HL-60 (cell line): ENCODE data around the gene SPCS2.

ENCODE experiments used
- DNase-seq, 2 experiments: peaks; one replicate each; pipeline ENCODE4 v3.0.0-alpha.2; 2010 to 2020; ENCODE audit warnings: low read depth in 1 of 2, low spot score in 1 of 2
- H3K27ac ChIP-seq: fragments of 250-450 bp; sonication (Bioruptor Pico); replicated peaks from 2 replicates; pipeline ENCODE4 v1.5.1; 2020; ENCODE audit warnings: mild to moderate bottlenecking, moderate library complexity
- H3K27me3 ChIP-seq: fragments of 250-450 bp; sonication (Bioruptor Pico); 2 replicates; pipeline ENCODE4 v1.5.1; 2021; ENCODE audit warnings: mild to moderate bottlenecking, moderate library complexity; ENCODE audit not compliant: insufficient read depth, poor library complexity, severe bottlenecking
- H3K4me3 ChIP-seq: replicated peaks from 2 replicates; pipeline ENCODE4 v1.5.1; 2011; ENCODE audit warnings: mild to moderate bottlenecking, control low read depth, low read length; ENCODE audit not compliant: insufficient read depth
- CTCF ChIP-seq: IDR thresholded peaks from one replicate; pipeline ENCODE4 v1.5.1; 2011; ENCODE audit warnings: low read length, control low read depth, inconsistent platforms; ENCODE audit not compliant: insufficient read depth
- GABPA ChIP-seq: IDR thresholded peaks from 2 replicates; pipeline ENCODE4 v1.6.1; 2012; ENCODE audit warnings: low read depth
- POLR2AphosphoS5 ChIP-seq: IDR thresholded peaks from 2 replicates; pipeline ENCODE4 v1.6.1; 2012; ENCODE audit warnings: low read depth
- REST ChIP-seq: IDR thresholded peaks from 2 replicates; pipeline ENCODE4 v1.6.1; 2012; ENCODE audit warnings: low read depth; ENCODE audit not compliant: insufficient replicate concordance
- SPI1 ChIP-seq: IDR thresholded peaks from 2 replicates; pipeline ENCODE4 v1.6.1; 2012; ENCODE audit warnings: low read depth, mild to moderate bottlenecking, borderline replicate concordance

The SPCS2 gene

GRCh38 chr11:74936976-74937375 lies 12.1 kb upstream of the SPCS2 start:
- Histone ChIP-seq H3K27ac (no peak overlapping the region), H3K27me3 (no peaks in the 10 kb centered on the region), H3K4me3 (no peak overlapping the region)
- no peak for TF ChIP-seq SPI1
- TF ChIP-seq CTCF = no peak
- no peak for TF ChIP-seq REST
- TF ChIP-seq GABPA = no peak
- TF ChIP-seq POLR2AphosphoS5 = no peak
- no peak for DNase-seq

- no peak overlapping the region for H3K4me3 ChIP-seq
- no peak overlapping the region for H3K27ac ChIP-seq
- TF ChIP-seq SPI1 (no peak), REST (no peak), POLR2AphosphoS5 (no peak), GABPA (no peak)
- DNase-seq = no peak
- H3K27me3 ChIP-seq = no peaks in the 10 kb centered on the region
These were observed 11.2 kb upstream of the SPCS2 start for GRCh38 chr11:74937696-74938475.

- DNase-seq = no peak
- Histone ChIP-seq H3K4me3 (no peak overlapping the region), H3K27ac (no peak overlapping the region), H3K27me3 (no peaks in the 10 kb centered on the region)
- no peak for TF ChIP-seq POLR2AphosphoS5
- no peak for TF ChIP-seq GABPA
- TF ChIP-seq REST = no peak
These were observed 7.6 kb upstream of the SPCS2 start for GRCh38 chr11:74941492-74941891.

GRCh38 chr11:74942073-74942759 lies 6.8 kb upstream of the SPCS2 start:
- no peaks in the 10 kb centered on the region for H3K27me3 ChIP-seq
- TF ChIP-seq GABPA (no peak), CTCF (no peak), SPI1 (no peak), REST (no peak), POLR2AphosphoS5 (no peak)
- no peak for DNase-seq
- H3K27ac ChIP-seq = no peak overlapping the region
- no peak overlapping the region for H3K4me3 ChIP-seq
